K562 (cell line): ENCODE data around the gene NUAK2. TPM values are rescaled to one million over a fixed set of nuclear protein-coding genes. Genes with fewer than 3 reads are reported as not detected.

Source experiments
- ATAC-seq: fragments of 200-7000 bp; cut with Tn5 transposase; 3 replicates; pipeline ENCODE4 v1.9.1; 2020; ENCODE audit warnings: moderate library complexity
- BruUV-seq: library from RNA; stranded (reverse); fragments of 400-500 nt; replicated peaks from 2 replicates; lab custom pipeline; 2021; lab: Mats Ljungman, UMichigan
- CTCF ChIA-PET: fragments of 300-600 bp; formaldehyde crosslinking; extraction: SDS; loops from one replicate; lab custom pipeline; 2021; ENCODE audit warnings: low intra/inter-chr PET ratio; lab: Yijun Ruan, JAX
- POLR2A ChIA-PET: fragments of 300-600, 350-650 bp; sonication (Branson Sonifier 250); formaldehyde crosslinking; extraction: SDS; loops from one replicate; lab custom pipeline; 2021; ENCODE audit warnings: antibody characterized with exemption, inconsistent platforms; lab: Yijun Ruan, JAX
- DNase-seq, 4 experiments: peaks; one replicate each; pipeline versions ENCODE4 v3.0.0 to v3.0.0-alpha.2; 2011 to 2018; ENCODE audit warnings: low spot score in 3 of 4, mixed read lengths in 3 of 4; ENCODE audit errors: extremely low read depth in 1 of 4
- FAIRE-seq: peaks from 2 replicates; lab custom pipeline; 2011; peaks lifted over from hg19 to GRCh38; lab: Jason Lieb, UNC
- H2AFZ ChIP-seq: 2 replicates; pipeline ENCODE4 v1.6.0; 2011; ENCODE audit warnings: low read depth, low read length, control low read depth, inconsistent platforms
- H3K27ac ChIP-seq: fragments of 200-600 bp; 3 replicates; pipeline ENCODE4 v1.8.0; 2011; ENCODE audit warnings: low read depth, mild to moderate bottlenecking, control low read depth, inconsistent platforms, low read length, moderate library complexity, mixed read lengths; ENCODE audit errors: extremely low read depth
- H3K27me3 ChIP-seq, 2 experiments: fragments of 300-600 bp in 1 of 2; 2 replicates in 1 of 2; 3 replicates in 1 of 2; pipeline versions ENCODE4 v1.6.0 to v1.8.0; 2011; ENCODE audit warnings: inconsistent platforms in 2 of 2, low read length in 2 of 2, mild to moderate bottlenecking in 1 of 2, mixed read lengths in 1 of 2, moderate library complexity in 1 of 2; ENCODE audit not compliant: control insufficient read depth in 2 of 2, insufficient read depth in 2 of 2
- H3K36me3 ChIP-seq: fragments of 300-600 bp; 3 replicates; pipeline ENCODE4 v1.8.0; 2011; ENCODE audit warnings: mild to moderate bottlenecking, low read length, inconsistent platforms; ENCODE audit not compliant: control insufficient read depth, insufficient read depth
- H3K4me1 ChIP-seq, 2 experiments: fragments of 200-600 bp in 1 of 2; replicated peaks in 1 of 2; 2 replicates in 1 of 2; 3 replicates in 1 of 2; pipeline versions ENCODE4 v1.5.1 to v1.8.0; 2011; ENCODE audit warnings: inconsistent platforms in 2 of 2, low read length in 2 of 2, mild to moderate bottlenecking in 1 of 2, mixed read lengths in 1 of 2, moderate library complexity in 1 of 2; ENCODE audit not compliant: control insufficient read depth in 2 of 2, insufficient read depth in 2 of 2
- H3K4me2 ChIP-seq: 2 replicates; pipeline ENCODE4 v1.6.1; 2011; ENCODE audit warnings: low read length, control low read depth, inconsistent platforms, mixed read lengths; ENCODE audit not compliant: insufficient read depth
- H3K4me3 ChIP-seq: fragments of 200-600 bp; sonication (generic), shearing (Covaris generic); 2 replicates; pipeline ENCODE4 v1.5.1; 2016; ENCODE audit warnings: control low read depth, inconsistent platforms
- H3K79me2 ChIP-seq: fragments of 200-600 bp; 3 replicates; pipeline ENCODE4 v1.8.0; 2011; ENCODE audit warnings: low read length, inconsistent platforms; ENCODE audit not compliant: control insufficient read depth, insufficient read depth
- H3K9ac ChIP-seq, 2 experiments: 2 replicates each; pipeline versions ENCODE4 v1.6.0 to v1.6.1; 2011; ENCODE audit warnings: low read depth in 2 of 2, low read length in 2 of 2, control low read depth in 1 of 2, inconsistent platforms in 1 of 2, mild to moderate bottlenecking in 1 of 2, mixed read lengths in 1 of 2; ENCODE audit not compliant: insufficient read depth in 1 of 2
- H3K9me1 ChIP-seq: one replicate; pipeline ENCODE4 v1.6.0; 2011; ENCODE audit warnings: inconsistent platforms, mild to moderate bottlenecking, low read length, moderate library complexity; ENCODE audit not compliant: control insufficient read depth, insufficient read depth
- H3K9me3 ChIP-seq: replicated peaks from 2 replicates; pipeline ENCODE4 v1.5.1; 2011; ENCODE audit warnings: low read depth, low read length, inconsistent platforms; ENCODE audit not compliant: control insufficient read depth, insufficient read depth
- H4K20me1 ChIP-seq: replicated peaks from 2 replicates; pipeline ENCODE4 v1.6.1; 2011; ENCODE audit warnings: low read length, inconsistent platforms, mixed read lengths; ENCODE audit not compliant: control insufficient read depth, insufficient read depth
- ADNP ChIP-seq: fragments of 200-800 bp; sonication (Bioruptor generic); IDR thresholded peaks from 2 replicates; pipeline ENCODE4 v1.6.1; 2016; ENCODE audit warnings: missing genetic modification characterization, missing compliant biosample characterization
- BACH1 ChIP-seq: fragments of 200-800 bp; sonication (Bioruptor generic); IDR thresholded peaks from 2 replicates; pipeline ENCODE4 v1.6.1; 2016; ENCODE audit warnings: missing genetic modification characterization, missing compliant biosample characterization
- EWSR1 ChIP-seq: fragments of 450-650 bp; IDR thresholded peaks from 2 replicates; pipeline ENCODE4 v1.6.1; 2018; ENCODE audit warnings: borderline replicate concordance, mild to moderate bottlenecking, low read depth, moderate library complexity; ENCODE audit not compliant: partially characterized antibody
- FOXK1 ChIP-seq: sonication (generic); formaldehyde crosslinking; IDR thresholded peaks from 2 replicates; pipeline ENCODE4 v1.8.0; 2022; ENCODE audit warnings: missing genetic modification reagents, mild to moderate bottlenecking, borderline replicate concordance
- KLF13 ChIP-seq: fragments of 450-650 bp; IDR thresholded peaks from 2 replicates; pipeline ENCODE4 v1.6.1; 2016; ENCODE audit warnings: missing genetic modification characterization, low read depth, mild to moderate bottlenecking, missing compliant biosample characterization, moderate library complexity, borderline replicate concordance
- LCOR ChIP-seq: sonication (generic); formaldehyde crosslinking; IDR thresholded peaks from 2 replicates; pipeline ENCODE4 v1.8.0; 2022; ENCODE audit warnings: mild to moderate bottlenecking, missing genetic modification reagents
- NCOA1 ChIP-seq: fragments of 450-650 bp; IDR thresholded peaks from 2 replicates; pipeline ENCODE4 v1.6.1; 2016; ENCODE audit warnings: low read depth
- SMAD2 ChIP-seq: fragments of 150-350 bp; IDR thresholded peaks from 2 replicates; pipeline ENCODE4 v1.6.1; 2014; ENCODE audit warnings: low read depth, mild to moderate bottlenecking, low read length
- TFE3 ChIP-seq: fragments of 450-650 bp; formaldehyde crosslinking; IDR thresholded peaks from 2 replicates; pipeline ENCODE4 v1.4.0; 2020; ENCODE audit warnings: mild to moderate bottlenecking, mixed read lengths
- ZBTB11 ChIP-seq, 3 experiments: fragments of 200-800 bp in 1 of 3; fragments of 250-450 bp in 1 of 3; fragments of 450-650 bp in 1 of 3; sonication (Bioruptor Pico) in 1 of 3; sonication (Bioruptor generic) in 1 of 3; formaldehyde crosslinking in 1 of 3; IDR thresholded peaks; 2 replicates each; pipeline versions ENCODE4 v1.6.1 to v1.8.0; 2016 to 2022; ENCODE audit warnings: mild to moderate bottlenecking in 2 of 3, missing genetic modification characterization in 2 of 3, missing compliant biosample characterization in 1 of 3, moderate library complexity in 1 of 3
- ZNF121 ChIP-seq: sonication (generic); formaldehyde crosslinking; conservative IDR thresholded peaks from 2 replicates; pipeline ENCODE4 v1.8.0; 2022; ENCODE audit warnings: missing genetic modification reagents
- ZNF146 ChIP-seq: IDR thresholded peaks from one replicate; pipeline ENCODE4 v1.6.1; 2018; ENCODE audit warnings: missing compliant biosample characterization; ENCODE audit not compliant: unreplicated experiment
- ZNF282 ChIP-seq: sonication (generic); formaldehyde crosslinking; IDR thresholded peaks from 2 replicates; pipeline ENCODE4 v1.8.1; 2023; ENCODE audit warnings: missing genetic modification reagents
- WGBS: fragments of 100-300 bp; shearing (Covaris generic); methylation state at CpG from one replicate; pipeline ENCODE4 v1.1.6; 2016; ENCODE audit warnings: low coverage, mixed read lengths; ENCODE audit not compliant: insufficient coverage; ENCODE audit errors: missing lambda C conversion rate; 5-methylcytosine and 5-hydroxymethylcytosine counted together
- in situ Hi-C: fragments of 300-500 bp; cut with MboI; formaldehyde crosslinking; loops from 4 replicates; pipeline ENCODE4 v1.15.0; 2018; ENCODE audit warnings: inconsistent platforms, mixed read lengths
- intact Hi-C: fragments of 100-400 bp; cut with micrococcal nuclease; formaldehyde crosslinking; loops from 2 replicates; pipeline ENCODE4 v1.14.2; 2022
- polyA plus RNA-seq, 8 experiments: library from polyadenylated mRNA; depleted of rRNA in 4 of 8; stranded (reverse) in 5 of 8; unstranded in 3 of 8; fragments of >200 nt; fragmentation: Nextera tagmentation in 2 of 8; fragmentation: Illumina TruSeq in 1 of 8; extraction: Ambion mirVana in 2 of 8; extraction: Trizol in 1 of 8; gene quantifications; 2 replicates each; pipeline versions ENCODE4 v1.2.1 to v1.2.3, GENCODE V29; 2011 to 2014; ENCODE audit warnings: inconsistent platforms in 1 of 8, missing spikeins in 1 of 8
- total RNA-seq, 7 experiments: library from RNA; depleted of rRNA in 6 of 7; stranded (reverse); fragments of >200 nt in 6 of 7; fragmentation: Illumina TruSeq in 2 of 7; extraction: Trizol in 2 of 7; gene quantifications; 2 replicates each; pipeline versions ENCODE4 v1.2.1 to v1.2.3, GENCODE V29; 2011 to 2021; ENCODE audit warnings: low replicate concordance in 1 of 7
- TF ChIP-seq, protein P1 (sequence below), 2 experiments: fragments of 450-650 bp in 1 of 2; sonication (generic) in 1 of 2; formaldehyde crosslinking in 1 of 2; IDR thresholded peaks in 1 of 2; conservative IDR thresholded peaks in 1 of 2; 2 replicates each; pipeline versions ENCODE4 v1.6.1 to v1.8.1; 2016 to 2023; ENCODE audit warnings: mild to moderate bottlenecking in 2 of 2, moderate library complexity in 2 of 2, inconsistent platforms in 1 of 2, missing genetic modification reagents in 1 of 2

Gene NUAK2
- total and polyA plus RNA-seq, 9 of the 15 experiments (the other 6 are each of a cell fraction or from before 2014, with no cell fraction given) = 0.04 to 0.44 (median 0.14) TPM

DNA sequence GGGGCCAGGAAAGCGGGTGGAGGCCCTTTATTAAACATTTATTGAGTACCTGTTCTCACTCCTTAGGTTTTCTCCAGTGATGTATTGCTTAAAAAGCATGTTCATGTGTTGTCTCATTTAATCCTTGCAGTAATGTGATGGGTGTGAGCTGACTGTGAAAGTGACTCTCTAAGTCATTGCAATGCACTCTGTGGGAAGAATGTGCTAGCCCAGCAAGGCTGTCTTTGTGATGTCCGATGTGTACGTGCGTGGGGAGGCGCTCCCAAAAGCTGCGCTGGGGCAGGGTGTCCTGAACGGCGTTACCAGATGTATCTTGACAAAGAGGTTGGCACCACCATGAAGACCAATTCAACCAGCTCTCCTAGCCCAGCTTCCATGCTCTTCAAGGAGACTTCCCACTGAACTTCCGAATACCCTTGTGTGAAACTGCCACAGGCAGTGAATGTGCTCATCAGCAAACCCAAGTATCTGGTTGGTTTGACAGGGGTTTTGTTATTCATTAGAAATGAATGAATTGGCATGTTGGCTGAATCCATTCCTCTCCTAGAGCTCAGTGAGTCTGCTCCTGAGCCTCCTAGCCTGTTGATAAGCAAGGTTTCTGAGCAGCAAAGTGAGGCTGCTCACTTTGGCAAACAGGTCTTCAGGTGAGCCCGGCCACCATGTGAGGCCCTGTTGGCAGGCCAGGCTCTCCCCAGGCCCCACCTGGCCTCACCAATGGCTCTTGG, 28.0 kb downstream of the NUAK2 start (continued):
- TF ChIP-seq, protein P1, sequence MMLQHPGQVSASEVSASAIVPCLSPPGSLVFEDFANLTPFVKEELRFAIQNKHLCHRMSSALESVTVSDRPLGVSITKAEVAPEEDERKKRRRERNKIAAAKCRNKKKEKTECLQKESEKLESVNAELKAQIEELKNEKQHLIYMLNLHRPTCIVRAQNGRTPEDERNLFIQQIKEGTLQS (IDR thresholded peaks at IDR 0.05) = no peak
- TF ChIP-seq, protein P1 (CRISPR knock-in tag; conservative IDR thresholded peaks at IDR 0.05) = no peak
- no peak for TF ChIP-seq ZBTB11 (CRISPR knock-in tag; IDR thresholded peaks at IDR 0.05)
- TF ChIP-seq FOXK1 = no peak

GRCh38 chr1:205291596-205291995, 29.9 kb downstream of the NUAK2 start:
- no peak for ATAC-seq
- TF ChIP-seq KLF13 (tag) (no peak), TFE3 (no peak), NCOA1 (no peak), ZNF121 (CRISPR knock-in tag) (no peak), EWSR1 (no peak), ZNF282 (no peak), ZNF146 (no peak), ADNP (tag) (no peak), LCOR (CRISPR knock-in tag) (no peak), SMAD2 (no peak), BACH1 (tag) (no peak)

More at GRCh38 chr1:205291596-205291995, 29.9 kb downstream of the NUAK2 start:
- DNase-seq (no peak), FAIRE-seq (no peak)
- H3K9me3 ChIP-seq = no peaks in the 10 kb centered on the region
- intact Hi-C loops (no loop called here), in situ Hi-C loops (no loop called here)
- ChIA-PET CTCF (no interaction called here), POLR2A (no interaction called here)
- H3K4me3 ChIP-seq = no peak overlapping the region
- no peaks in the 10 kb centered on the region for H3K9me1 ChIP-seq
- no peaks in the 10 kb centered on the region for H3K27me3 ChIP-seq
- no peak overlapping the region for H3K4me2 ChIP-seq
- no peaks in the 10 kb centered on the region for H3K79me2 ChIP-seq
- no peaks in the 10 kb centered on the region for H4K20me1 ChIP-seq
- WGBS = 53% methylated on average over 6 of the region's 6 CpGs
- BruUV-seq = no TSS peak
- peaks cover 13 to 16% of the 10 kb centered on the region in 2 experiments; a peak in 4 of 5 replicates for H3K4me1 ChIP-seq
- H3K27ac ChIP-seq = no peak overlapping the region
- no peak overlapping the region for H2AFZ ChIP-seq
- H3K36me3 ChIP-seq = no peaks in the 10 kb centered on the region
- no peak overlapping the region for H3K9ac ChIP-seq
